IPS DF 19.7 (cell line): ENCODE measurements around the gene UPF1.

Source experiments
- DNase-seq: peaks from one replicate; pipeline ENCODE4 v3.0.0-alpha.2; 2013; ENCODE audit warnings: low read depth, low spot score

UPF1 gene

DNA sequence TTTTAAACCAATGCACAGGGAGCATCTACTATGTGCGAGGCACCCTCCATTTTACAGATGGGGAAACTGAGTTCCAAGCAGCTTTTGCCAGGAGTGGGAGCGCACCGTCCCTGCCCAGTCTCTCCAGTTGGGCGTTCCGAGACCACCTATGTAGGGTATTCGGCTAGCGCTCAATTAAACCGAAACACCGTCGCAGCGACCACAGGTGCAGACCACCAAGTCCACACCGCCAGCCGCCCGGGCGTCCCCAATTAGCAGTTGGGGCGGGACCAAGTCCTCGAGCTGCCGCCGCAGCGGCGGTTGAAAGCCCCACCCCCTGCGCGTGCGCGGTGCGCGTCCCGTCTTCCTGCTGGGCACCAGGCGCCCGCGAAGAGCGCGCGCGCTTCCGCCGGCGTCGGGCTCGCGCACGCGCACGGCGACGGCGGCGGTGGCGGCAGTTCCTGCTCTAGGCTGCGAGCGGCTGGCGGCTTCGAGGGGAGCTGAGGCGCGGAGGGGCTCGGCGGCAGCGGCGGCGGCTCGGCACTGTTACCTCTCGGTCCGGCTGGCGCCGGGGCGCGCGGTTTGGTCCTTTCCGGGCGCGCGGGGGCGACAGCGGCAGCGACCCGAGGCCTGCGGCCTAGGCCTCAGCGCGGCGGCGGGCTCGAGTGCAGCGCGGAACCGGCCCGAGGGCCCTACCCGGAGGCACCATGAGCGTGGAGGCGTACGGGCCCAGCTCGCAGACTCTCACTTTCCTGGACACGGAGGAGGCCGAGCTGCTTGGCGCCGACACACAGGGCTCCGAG lies at the start of gene UPF1:
Gene UPF1, plus strand, starts transcription at position 436 of the 782 bp plus-strand sequence. Its CDS starts 251 bp downstream, at position 687.
- DNase-seq: peak; percentile 64

- no peak for DNase-seq
Measured at GRCh38 chr19:18782559-18783225, 49.1 kb upstream of the UPF1 start.

GRCh38 chr19:18783958-18784785 lies 47.6 kb upstream of the UPF1 start:
- DNase-seq: no peak

GRCh38 chr19:18784786-18785120 lies 47.0 kb upstream of the UPF1 start:
- DNase-seq: no peak

GRCh38 chr19:18785179-18786124 lies 46.3 kb upstream of the UPF1 start:
- DNase-seq: no peak

DNA sequence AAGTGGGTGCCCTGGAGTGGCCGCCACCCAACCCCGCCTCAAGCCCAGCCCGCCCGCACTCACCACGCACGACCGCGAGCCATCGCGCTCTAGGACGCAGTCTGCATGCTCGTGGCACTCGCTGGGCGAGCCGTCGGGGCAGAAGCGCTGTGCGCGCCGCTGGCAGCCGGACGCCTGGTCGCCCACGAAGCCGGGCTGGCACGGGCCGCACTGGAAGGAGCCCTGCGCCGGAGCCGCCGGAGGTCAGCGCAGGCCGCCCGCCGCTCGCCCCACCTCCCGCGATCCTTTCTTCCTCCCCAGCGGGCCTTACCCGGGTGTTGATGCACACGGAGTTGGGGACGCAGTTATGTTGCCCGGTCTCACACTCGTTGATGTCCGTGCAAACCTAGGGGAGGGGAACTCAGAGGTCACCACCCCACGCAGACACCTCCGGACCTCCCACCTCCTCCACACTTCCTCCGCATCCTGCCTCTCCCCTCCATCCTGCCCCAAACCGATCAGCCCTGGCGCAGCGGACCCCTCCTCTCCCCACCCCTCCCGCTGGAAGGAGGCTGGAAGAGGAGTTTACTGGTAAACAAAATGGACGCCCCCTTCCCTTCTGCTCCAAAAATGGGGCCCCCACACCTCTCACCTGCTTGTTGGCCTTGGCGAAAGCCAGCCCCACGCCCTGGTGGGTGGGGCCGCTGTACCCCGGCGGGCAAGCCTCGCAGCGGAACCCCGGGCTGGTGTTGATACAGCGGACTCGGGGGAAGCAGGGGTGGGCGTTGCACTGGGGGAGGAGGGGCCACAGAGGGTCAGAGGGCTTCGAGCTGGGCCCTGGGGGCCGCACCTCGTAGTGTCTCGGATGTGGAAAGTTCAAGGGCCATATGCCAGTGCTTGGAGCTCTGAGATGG lies 43.0 kb upstream of the UPF1 start:
- no peak for DNase-seq

GRCh38 chr19:18789422-18789869 lies 42.3 kb upstream of the UPF1 start:
- DNase-seq: no peak

GRCh38 chr19:18789883-18790565 lies 41.7 kb upstream of the UPF1 start:
- DNase-seq: no peak

DNA sequence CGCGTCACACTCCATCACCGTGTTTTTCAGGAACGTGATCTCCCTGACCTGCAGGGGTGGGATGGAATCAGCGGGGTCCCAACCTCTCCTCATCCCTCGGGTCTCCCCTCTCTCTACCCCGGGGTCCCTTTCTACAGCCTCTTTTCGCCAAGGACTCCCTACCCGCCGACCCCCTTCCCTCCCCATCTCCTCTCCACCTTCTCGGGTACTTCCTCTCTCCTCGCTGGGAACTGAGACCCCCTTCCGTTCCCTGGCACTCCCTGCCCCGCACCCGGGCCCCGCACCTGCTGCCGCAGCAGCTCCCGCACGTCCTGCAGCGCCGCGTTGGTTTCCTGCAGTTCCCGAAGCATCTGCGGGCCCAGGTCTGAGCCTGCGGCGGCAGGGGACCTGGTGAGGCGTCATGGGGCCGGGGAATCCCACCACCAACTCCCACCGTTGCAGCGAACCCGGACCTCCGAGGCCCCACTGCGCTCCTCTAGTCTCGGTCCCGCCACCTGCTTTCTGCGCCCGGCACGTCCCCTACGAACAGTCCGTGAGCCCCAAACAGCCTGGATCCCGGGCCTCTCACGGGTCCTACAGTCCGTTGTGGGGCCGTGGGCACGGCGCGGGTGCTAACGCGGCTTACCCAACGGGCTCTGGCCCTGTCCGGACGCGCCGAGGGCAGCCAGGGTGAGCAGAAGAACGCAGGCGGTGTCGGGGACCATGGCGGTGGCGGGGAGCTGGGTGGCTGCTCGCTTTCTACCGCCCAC lies 41.0 kb upstream of the UPF1 start, which contains the start of gene COMP:
Gene COMP, minus strand, starts transcription at position 740 of the 749 bp plus-strand sequence. Its CDS starts 36 bp downstream, at position 704.
- DNase-seq: no peak

GRCh38 chr19:18791315-18791678 lies 40.5 kb upstream of the UPF1 start:
- DNase-seq: no peak

GRCh38 chr19:18792661-18793060 lies 39.1 kb upstream of the UPF1 start:
- no peak for DNase-seq

DNA sequence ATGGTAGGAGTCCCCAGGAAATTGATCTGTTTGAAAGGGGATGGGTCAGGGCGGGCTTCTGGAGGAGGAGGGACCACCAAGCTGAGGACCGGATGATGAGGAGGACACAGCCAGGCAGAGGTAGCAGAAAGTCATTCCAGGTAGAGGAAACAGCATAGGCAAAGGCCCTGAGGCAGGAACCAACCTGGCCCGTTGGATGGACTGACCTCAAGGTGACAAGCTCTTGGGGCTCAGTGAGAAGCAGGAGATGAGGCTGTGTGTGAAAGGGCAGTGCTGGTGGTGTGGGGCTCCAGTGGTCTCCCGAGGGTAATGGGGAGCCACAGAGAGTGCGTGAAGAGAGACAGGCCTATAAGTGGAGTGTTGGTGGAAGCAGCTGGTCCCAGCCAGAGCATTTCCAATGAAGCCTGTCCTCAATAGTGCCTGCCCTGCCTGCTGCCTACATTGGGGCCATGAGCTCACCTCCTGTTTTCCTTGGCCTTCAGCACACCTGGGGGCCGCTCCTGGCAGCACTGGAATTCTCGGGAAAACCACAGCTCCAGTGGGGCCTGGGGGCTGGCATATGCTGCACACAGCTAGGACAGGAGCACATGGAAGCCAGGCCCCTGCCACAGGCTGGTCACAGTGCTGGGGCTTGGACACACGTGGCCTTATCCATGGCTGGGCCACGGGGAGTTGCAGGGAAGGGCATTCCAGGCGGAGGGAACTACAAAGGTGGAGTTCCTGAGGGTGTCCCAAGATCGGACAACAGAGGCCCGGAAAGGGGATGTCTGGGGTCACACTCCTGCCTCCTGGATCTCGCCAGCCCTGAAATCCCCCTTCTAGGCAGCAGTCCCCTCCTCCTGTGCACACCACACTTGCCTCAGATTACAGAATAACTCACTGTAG lies 38.4 kb upstream of the UPF1 start:
- DNase-seq: no peak

- DNase-seq: no peak
Measured at GRCh38 chr19:18794029-18794313, 37.8 kb upstream of the UPF1 start.

DNA sequence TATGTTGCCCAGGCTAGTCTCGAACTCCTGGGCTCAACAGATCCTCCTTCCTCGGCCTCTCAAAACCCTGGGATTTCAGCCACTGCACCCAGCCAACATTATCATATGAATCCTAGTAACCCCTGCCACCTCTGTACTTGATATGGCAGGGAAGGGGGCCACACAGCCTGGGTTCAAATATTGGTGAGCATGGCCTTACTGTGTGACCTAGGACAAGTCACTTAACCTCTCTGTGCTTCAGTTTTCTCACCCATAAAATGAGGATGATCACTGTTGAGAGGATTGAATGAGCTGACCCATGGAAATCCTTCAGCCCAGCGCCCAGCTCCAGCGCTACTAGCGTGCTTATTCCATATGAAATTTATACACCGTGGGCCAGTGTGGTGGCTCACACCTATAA lies 37.1 kb upstream of the UPF1 start:
- no peak for DNase-seq

DNA sequence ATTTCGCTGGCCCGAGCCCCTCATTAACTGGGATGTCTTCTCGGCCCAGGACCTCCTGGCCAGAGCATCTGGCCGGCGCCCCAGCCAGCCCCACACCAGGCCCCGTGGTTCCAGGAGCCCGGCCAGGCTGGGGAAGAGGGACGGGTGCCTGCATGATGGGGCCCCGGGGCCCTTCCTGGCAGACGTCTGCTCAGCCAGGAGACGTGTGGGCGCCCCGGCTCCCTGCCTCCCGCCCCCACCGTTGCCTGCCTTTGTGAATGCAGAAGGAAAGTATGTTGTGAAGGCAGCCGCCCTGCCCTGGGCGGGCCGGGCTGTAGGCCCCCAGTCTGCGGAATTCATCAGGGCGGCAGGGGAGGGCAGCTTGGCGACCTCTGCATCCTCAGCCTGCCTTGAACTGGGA lies 36.2 kb upstream of the UPF1 start:
- DNase-seq: no peak

GRCh38 chr19:18796239-18796638 lies 35.5 kb upstream of the UPF1 start:
- DNase-seq: no peak

DNA sequence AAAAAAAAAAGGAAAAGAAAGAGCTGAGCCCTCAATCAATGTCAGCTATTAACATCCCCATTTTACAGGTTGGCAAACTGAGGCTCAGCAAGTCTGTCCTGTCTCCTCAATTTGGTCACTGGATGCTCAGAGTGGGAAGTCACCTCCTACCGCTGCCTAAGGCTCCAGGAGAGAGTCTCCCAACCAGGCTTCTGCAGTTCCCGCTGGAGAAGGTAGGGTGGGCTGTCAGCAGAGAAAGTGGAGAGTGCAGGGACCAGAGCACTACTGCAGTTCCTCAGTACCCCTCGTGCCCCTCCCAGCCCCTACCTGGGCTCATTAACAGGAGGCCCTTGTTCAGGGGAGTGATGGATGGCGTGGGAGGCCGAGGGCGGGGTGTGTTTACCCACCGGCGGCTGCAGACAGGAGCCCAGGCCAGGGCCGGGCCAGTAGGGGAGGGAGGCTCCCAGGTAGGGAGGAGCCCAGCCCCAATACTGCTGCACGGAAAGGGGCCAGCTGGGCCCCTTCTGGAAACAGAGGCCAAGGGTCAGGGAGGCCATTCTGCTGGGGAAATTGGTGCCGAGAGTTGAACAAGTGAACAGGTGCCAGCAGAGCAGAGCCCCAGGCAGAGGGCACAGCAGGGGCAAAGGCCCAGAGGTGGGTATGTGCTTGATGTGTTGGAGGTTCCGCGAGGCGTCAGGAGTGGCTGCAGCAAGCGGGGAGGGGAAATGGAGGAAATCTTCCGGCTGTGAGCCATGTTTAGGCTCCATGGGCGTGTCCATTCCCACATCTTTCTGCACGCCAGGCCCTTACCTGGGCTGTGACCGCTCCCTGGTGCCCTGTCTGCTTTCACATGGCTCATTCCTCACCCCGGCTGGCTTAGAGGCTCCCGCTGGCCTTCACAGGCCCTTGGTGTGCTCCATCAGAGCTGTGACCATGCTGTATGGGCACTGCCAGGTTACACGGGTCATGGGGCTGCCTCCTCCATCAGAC lies 33.1 kb upstream of the UPF1 start:
- DNase-seq: no peak
